Type B pancreatic cell (in vitro differentiated cells): Measurements from ENCODE around the gene NFKBIA. TPM values are rescaled to one million over a fixed set of nuclear protein-coding genes. Genes with fewer than 3 reads are reported as not detected.
"Not testable (repeated sequence)": the region's sequence is repeated elsewhere in the genome, so short reads cannot be mapped to it uniquely, and the experiment has no call there.

Experiments
- DNase-seq: peaks from one replicate; pipeline ENCODE4 v3.0.0; 2021; ENCODE audit warnings: mixed read lengths; ENCODE audit not compliant: unreplicated experiment; ENCODE audit errors: extremely low spot score
- H3K27ac Mint-ChIP-seq: 2 replicates; pipeline ENCODE4 v1.8.0; 2021; ENCODE audit warnings: mild to moderate bottlenecking, mixed read lengths
- H3K27me3 Mint-ChIP-seq: 2 replicates; pipeline ENCODE4 v1.8.0; 2021; ENCODE audit warnings: mixed read lengths
- H3K36me3 Mint-ChIP-seq: 2 replicates; pipeline ENCODE4 v1.8.0; 2021; ENCODE audit warnings: mixed read lengths
- H3K4me1 Mint-ChIP-seq: one replicate; pipeline ENCODE4 v1.8.0; 2021; ENCODE audit warnings: mixed read lengths; ENCODE audit not compliant: unreplicated experiment
- H3K4me3 Mint-ChIP-seq: 2 replicates; pipeline ENCODE4 v1.8.0; 2021; ENCODE audit warnings: mild to moderate bottlenecking, mixed read lengths
- H3K9me3 Mint-ChIP-seq: 2 replicates; pipeline ENCODE4 v1.8.0; 2021; ENCODE audit warnings: mixed read lengths
- CTCF ChIP-seq: fragments of 200-600 bp; sonication (generic); conservative IDR thresholded peaks from 2 replicates; pipeline ENCODE4 v1.5.0; 2021; ENCODE audit warnings: antibody characterized with exemption, mild to moderate bottlenecking
- total RNA-seq: library from RNA; stranded (reverse); gene quantifications from 2 replicates; pipeline ENCODE4 v1.2.1, GENCODE V29; 2021; ENCODE audit warnings: low replicate concordance

Gene NFKBIA
- total RNA-seq, 1 donor from 2014 or later, result 63.4 TPM

- DNase-seq, result no peak
- Mint-ChIP-seq H3K27ac (no peak overlapping the region), H3K27me3 (no peaks in the 10 kb centered on the region), H3K36me3 (no peaks in the 10 kb centered on the region), H3K4me3 (no peak overlapping the region), H3K9me3 (no peaks in the 10 kb centered on the region), H3K4me1 (peaks cover 5% of the 10 kb centered on the region)
- no peak for TF ChIP-seq CTCF
These were observed 43.4 kb downstream of the NFKBIA start for GRCh38 chr14:35361141-35361480.

- not testable (repeated sequence) for H3K36me3 Mint-ChIP-seq, H3K4me1 Mint-ChIP-seq, DNase-seq, H3K27me3 Mint-ChIP-seq, H3K4me3 Mint-ChIP-seq, H3K9me3 Mint-ChIP-seq, H3K27ac Mint-ChIP-seq
These were observed 44.9 kb downstream of the NFKBIA start for GRCh38 chr14:35359655-35360054.

GRCh38 chr14:35355981-35356841, 48.3 kb downstream of the NFKBIA start:
- peak overlapping the region; percentile 29 for H3K4me3 Mint-ChIP-seq
- H3K4me1 Mint-ChIP-seq, result peaks cover 24% of the 10 kb centered on the region
- H3K27ac Mint-ChIP-seq, result peak overlapping the region; percentile 95
- no peak for DNase-seq
- TF ChIP-seq CTCF, result no peak
- H3K36me3 Mint-ChIP-seq, result no peaks in the 10 kb centered on the region
- H3K9me3 Mint-ChIP-seq, result no peaks in the 10 kb centered on the region
- no peaks in the 10 kb centered on the region for H3K27me3 Mint-ChIP-seq

GRCh38 chr14:35355235-35355634, 49.3 kb downstream of the NFKBIA start:
- Mint-ChIP-seq H3K27ac (peak overlapping the region; percentile 95), H3K4me1 (peaks cover 24% of the 10 kb centered on the region)
- not testable (repeated sequence) for H3K36me3 Mint-ChIP-seq, H3K27me3 Mint-ChIP-seq, H3K9me3 Mint-ChIP-seq, H3K4me3 Mint-ChIP-seq, DNase-seq

- Mint-ChIP-seq H3K4me3 (no peak overlapping the region), H3K9me3 (no peaks in the 10 kb centered on the region), H3K27ac (peak overlapping the region; percentile 1), H3K27me3 (no peaks in the 10 kb centered on the region), H3K36me3 (no peaks in the 10 kb centered on the region), H3K4me1 (peaks cover 24% of the 10 kb centered on the region)
- TF ChIP-seq CTCF, result peak; percentile 30
- no peak for DNase-seq
These were observed 51.0 kb downstream of the NFKBIA start for GRCh38 chr14:35353409-35354172.

GRCh38 chr14:35352274-35353233, 52.0 kb downstream of the NFKBIA start:
- DNase-seq, result no peak
- Mint-ChIP-seq H3K9me3 (no peaks in the 10 kb centered on the region), H3K4me1 (peaks cover 33% of the 10 kb centered on the region), H3K36me3 (no peaks in the 10 kb centered on the region), H3K4me3 (no peak overlapping the region), H3K27ac (peak overlapping the region; percentile 1), H3K27me3 (no peaks in the 10 kb centered on the region)
- no peak for TF ChIP-seq CTCF
